HepG2 (cell line): Measurements from ENCODE around the gene USH2A.

Experiments
- CCDC6 ChIP-seq: sonication (generic); formaldehyde crosslinking; IDR thresholded peaks from 2 replicates; pipeline ENCODE4 v1.8.1; 2022; ENCODE audit warnings: mild to moderate bottlenecking, missing genetic modification reagents, moderate library complexity
- CTCF ChIP-seq: sonication (generic); formaldehyde crosslinking; IDR thresholded peaks from 2 replicates; pipeline ENCODE4 v1.5.0; 2020; ENCODE audit warnings: mild to moderate bottlenecking, missing genetic modification reagents, moderate library complexity
- ETV6 ChIP-seq: sonication (generic); formaldehyde crosslinking; conservative IDR thresholded peaks from 2 replicates; pipeline ENCODE4 v1.4.0; 2020; ENCODE audit warnings: missing genetic modification reagents
- EZH2 ChIP-seq: conservative IDR thresholded peaks from 2 replicates; pipeline ENCODE4 v1.6.1; 2012; ENCODE audit warnings: mild to moderate bottlenecking, low read depth, low read length, moderate library complexity
- NCOA2 ChIP-seq: sonication (generic); formaldehyde crosslinking; IDR thresholded peaks from 2 replicates; pipeline ENCODE4 v1.8.0; 2022; ENCODE audit warnings: inconsistent platforms
- NFYB ChIP-seq: sonication (generic); formaldehyde crosslinking; IDR thresholded peaks from 2 replicates; pipeline ENCODE4 v1.4.0; 2020; ENCODE audit warnings: missing genetic modification reagents
- PRDM10 ChIP-seq: sonication (generic); formaldehyde crosslinking; IDR thresholded peaks from 2 replicates; pipeline ENCODE4 v1.4.0; 2020; ENCODE audit warnings: low read depth, missing genetic modification reagents
- REST ChIP-seq, 2 experiments: IDR thresholded peaks; 2 replicates each; pipeline ENCODE4 v1.6.1; 2011 to 2012; ENCODE audit warnings: low read length in 2 of 2, borderline replicate concordance in 1 of 2, low read depth in 1 of 2, mild to moderate bottlenecking in 1 of 2, moderate library complexity in 1 of 2
- SIN3A ChIP-seq: IDR thresholded peaks from 2 replicates; pipeline ENCODE4 v1.6.1; 2011; ENCODE audit warnings: low read depth, mild to moderate bottlenecking, control low read depth, low read length, borderline replicate concordance
- STAT6 ChIP-seq: sonication (generic); formaldehyde crosslinking; IDR thresholded peaks from 2 replicates; pipeline ENCODE4 v1.4.0; 2020; ENCODE audit warnings: missing genetic modification reagents, mild to moderate bottlenecking, borderline replicate concordance
- ZFP82 ChIP-seq: sonication (generic); formaldehyde crosslinking; IDR thresholded peaks from 2 replicates; pipeline ENCODE4 v1.5.1; 2020; ENCODE audit warnings: mild to moderate bottlenecking, missing genetic modification reagents, borderline replicate concordance
- ZNF263 ChIP-seq: sonication (generic); formaldehyde crosslinking; IDR thresholded peaks from 2 replicates; pipeline ENCODE4 v1.4.0; 2020; ENCODE audit warnings: missing genetic modification reagents
- ZNF350 ChIP-seq: sonication (generic); formaldehyde crosslinking; IDR thresholded peaks from 2 replicates; pipeline ENCODE4 v1.4.0; 2020; ENCODE audit warnings: mild to moderate bottlenecking, low read depth, missing genetic modification reagents, borderline replicate concordance

- TF ChIP-seq NFYB (CRISPR knock-in tag) = no peak
- no peak for TF ChIP-seq ZFP82
- TF ChIP-seq ZNF263 (CRISPR knock-in tag) = no peak
- TF ChIP-seq STAT6 = no peak
- no peak for TF ChIP-seq EZH2
- TF ChIP-seq SIN3A = no peak
- TF ChIP-seq ETV6 (CRISPR knock-in tag) = no peak
- TF ChIP-seq PRDM10 (CRISPR knock-in tag) = no peak
- TF ChIP-seq ZNF350 = no peak
- TF ChIP-seq CCDC6 (CRISPR knock-in tag) = no peak
- TF ChIP-seq REST (IDR thresholded peaks at IDR 0.05; ENCODE audit: borderline replicate concordance in 1 of 2, low read depth in 1 of 2, low read length in 2 of 2) = no peak
- TF ChIP-seq NCOA2 (CRISPR knock-in tag) = no peak
- TF ChIP-seq CTCF (CRISPR knock-in tag) = peak; percentile 68
Measured at GRCh38 chr1:215710036-215710898, 713.0 kb downstream of the USH2A start.
